Inflammatory macrophage treated with lipopolysaccharide for 1 hour (primary cell): Measurements from ENCODE around the gene RPUSD1.

Experiments
- DNase-seq, 2 donors: peaks; one replicate each; pipeline ENCODE4 v3.0.0-alpha.2; 2020 to 2022

The RPUSD1 gene

GRCh38 chr16:741986-742629 is 46.1 kb downstream of the RPUSD1 start:
- DNase-seq, result no peak

GRCh38 chr16:740764-741505 is 47.2 kb downstream of the RPUSD1 start, which contains the start of gene CIAO3:
Gene CIAO3, minus strand, starts transcription at chr16:740997. Its CDS starts 12 bp downstream, at chr16:740985.
- DNase-seq, result peak; percentile 80 to 91

DNA sequence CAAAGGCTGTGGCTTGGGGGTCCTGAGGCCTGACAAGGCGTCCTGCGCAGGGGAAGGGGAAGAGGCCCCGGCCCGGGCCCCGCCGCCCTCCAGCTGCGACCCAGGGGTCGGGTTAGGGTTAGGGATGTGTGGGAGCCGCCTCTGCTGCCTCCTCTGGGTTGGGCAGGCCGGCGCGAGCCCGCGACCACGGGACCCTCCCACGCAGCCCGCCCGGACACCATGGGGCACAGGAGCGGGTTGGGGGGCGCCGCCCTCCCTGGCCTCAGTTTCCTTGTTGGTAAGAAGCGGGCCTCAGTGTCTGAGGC is 47.8 kb downstream of the RPUSD1 start:
- no peak for DNase-seq

GRCh38 chr16:739560-740458 is 48.4 kb downstream of the RPUSD1 start:
- no peak for DNase-seq

DNA sequence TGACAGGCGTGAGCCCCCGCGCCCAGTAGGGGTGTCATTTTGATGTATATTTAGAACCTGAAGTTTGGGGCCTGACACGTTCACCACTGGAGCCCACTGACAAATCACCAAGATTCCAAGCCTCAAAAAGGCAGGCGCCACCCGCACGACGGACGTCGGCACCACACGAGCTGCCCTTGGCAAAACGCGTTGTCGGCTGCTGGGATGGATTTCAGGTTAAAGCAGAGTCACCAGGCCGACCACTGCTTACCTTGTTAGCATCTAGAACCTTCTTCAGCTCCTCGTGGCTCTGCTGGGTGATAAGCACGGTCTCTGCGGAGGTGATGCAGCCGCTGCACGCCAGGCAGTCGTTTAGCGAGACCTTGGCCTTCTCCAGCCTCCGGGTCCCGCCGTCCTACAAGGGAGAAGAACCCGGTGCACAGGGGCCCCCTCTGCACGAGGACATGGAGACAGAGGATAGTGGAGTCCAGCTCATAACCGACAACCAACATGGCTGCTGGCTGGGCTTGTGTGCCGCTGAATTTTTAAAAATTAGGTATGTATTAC is 51.2 kb downstream of the RPUSD1 start:
- no peak for DNase-seq

GRCh38 chr16:735982-736453 is 52.2 kb downstream of the RPUSD1 start:
- no peak for DNase-seq

- DNase-seq, result no peak
These were observed 53.0 kb downstream of the RPUSD1 start for GRCh38 chr16:734981-735881.
